Neural progenitor cell (in vitro differentiated cells): ENCODE measurements around the gene RBP5.

Source experiments
- CTCF ChIP-seq: fragments of 200-600 bp; sonication (generic); IDR thresholded peaks from 2 replicates; pipeline ENCODE4 v1.5.1; 2017; ENCODE audit warnings: antibody characterized with exemption, mild to moderate bottlenecking
- EZH2 ChIP-seq: fragments of 200-600 bp; sonication (generic); IDR thresholded peaks from 2 replicates; pipeline ENCODE4 v1.6.1; 2017; ENCODE audit warnings: antibody characterized with exemption, mild to moderate bottlenecking, moderate library complexity
- EZH2phosphoT487 ChIP-seq: fragments of 200-600 bp; sonication (generic); IDR thresholded peaks from 2 replicates; pipeline ENCODE4 v1.6.1; 2017; ENCODE audit warnings: antibody characterized with exemption

DNA sequence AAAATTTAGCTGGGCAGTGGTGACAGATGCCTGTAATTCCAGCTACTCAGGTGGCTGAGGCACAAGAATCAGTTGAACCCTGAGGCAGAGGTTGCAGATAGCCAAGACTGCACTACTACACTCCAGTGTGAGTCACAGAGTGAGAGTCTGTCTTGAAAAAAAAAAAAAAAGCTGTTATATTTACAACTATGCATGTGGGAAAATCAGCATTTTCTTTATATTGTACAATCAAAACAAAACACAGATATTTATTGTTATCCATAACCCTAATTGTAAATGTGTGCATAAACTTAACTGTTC, 48.9 kb downstream of the RBP5 start:
- TF ChIP-seq CTCF (no peak), EZH2 (no peak), EZH2phosphoT487 (no peak)
